ENCODE data around the gene GOLM1. TPM values are rescaled to one million over a fixed set of nuclear protein-coding genes. Genes with fewer than 3 reads are reported as not detected.

The GOLM1 gene
- total and polyA plus RNA-seq, 2 of the 4 experiments (the other 2 are of a cell fraction): 54.8 to 59.2 TPM

- Histone ChIP-seq H2BK5ac (ENCODE audit: low read depth, low read length, poor library complexity, severe bottlenecking) (no peak overlapping the region), H3K56ac (ENCODE audit: extremely low read depth, insufficient read depth, low read length) (no peak overlapping the region), H3K36me3 (ENCODE audit: control insufficient read depth, insufficient read depth, low read length) (no peaks in the 10 kb centered on the region), H2AFZ (replicated peaks; ENCODE audit: low read length, poor library complexity) (no peak overlapping the region), H2BK120ac (ENCODE audit: low read depth, low read length) (no peak overlapping the region), H4K20me1 (ENCODE audit: insufficient read depth, low read length) (no peaks in the 10 kb centered on the region; the same call in 1 of the 2 replicates), H4K91ac (ENCODE audit: insufficient read depth, low read depth, low read length) (no peak overlapping the region), H2AK5ac (ENCODE audit: low read depth, low read length) (no peak overlapping the region), H3K27me3 (ENCODE audit: control insufficient read depth, insufficient read depth, low read length) (no peaks in the 10 kb centered on the region), H3K4me1 (ENCODE audit: control insufficient read depth, insufficient read depth, low read length) (no peaks in the 10 kb centered on the region; the same call in 1 of the 2 replicates), H4K5ac (ENCODE audit: low read depth, low read length) (no peak overlapping the region), H3K9me1 (ENCODE audit: insufficient read depth, low read length) (no peaks in the 10 kb centered on the region), H2AK9ac (replicated peaks; ENCODE audit: low read depth, low read length, poor library complexity) (no peak overlapping the region), H2BK20ac (ENCODE audit: low read depth, low read length) (no peak overlapping the region), H4K8ac (ENCODE audit: low read depth in 2 of 2, low read length in 2 of 2) (no peak overlapping the region), H3K4me2 (ENCODE audit: low read depth, low read length) (no peak overlapping the region), H3K14ac (replicated peaks; ENCODE audit: low read depth, low read length) (no peak overlapping the region), H3K79me1 (ENCODE audit: low read depth in 1 of 2, low read length in 2 of 2) (peaks cover 10 to 25% of the 10 kb centered on the region in 2 experiments; a peak in 3 of 4 replicates), H2BK15ac (ENCODE audit: low read depth, low read length) (no peak overlapping the region), H3K9me3 (ENCODE audit: control insufficient read depth, insufficient read depth, low read length) (no peaks in the 10 kb centered on the region), H3K18ac (ENCODE audit: low read depth, low read length) (no peak overlapping the region), H3K23ac (ENCODE audit: low read depth, low read length) (no peak overlapping the region), H3K9ac (ENCODE audit: low read depth, low read length) (no peak overlapping the region), H3K4ac (ENCODE audit: low read depth, low read length) (no peak overlapping the region), H3K4me3 (ENCODE audit: insufficient read depth, low read depth, low read length) (no peak overlapping the region), H3K27ac (ENCODE audit: insufficient read depth, low read length) (no peak overlapping the region)
- intact Hi-C loops (cut with micrococcal nuclease) (no loop called here), in situ Hi-C loops (cut with MboI; ENCODE audit: low sequenced_read_pairs) (no loop called here), dilution Hi-C loops (cut with HindIII; ENCODE audit: low sequenced_read_pairs, unreplicated experiment) (no loop called here)
- TF ChIP-seq MXI1 (IDR thresholded peaks at IDR 0.05; ENCODE audit: borderline replicate concordance, low read depth, low read length) (no peak), NFE2L2 (IDR thresholded peaks at IDR 0.05; ENCODE audit: low read depth, low read length) (no peak), SMC3 (IDR thresholded peaks at IDR 0.05; ENCODE audit: low read depth, low read length) (no peak), MAZ (IDR thresholded peaks at IDR 0.05; ENCODE audit: borderline replicate concordance, low read depth, low read length) (no peak), USF2 (IDR thresholded peaks at IDR 0.05; ENCODE audit: low read depth, low read length) (no peak), RAD21 (IDR thresholded peaks at IDR 0.05; ENCODE audit: low read length) (no peak), MAFK (IDR thresholded peaks at IDR 0.05; ENCODE audit: low read depth, low read length) (no peak), CEBPB (IDR thresholded peaks at IDR 0.05; ENCODE audit: low read depth, low read length) (no peak), RFX5 (IDR thresholded peaks at IDR 0.05; ENCODE audit: low read depth, low read length) (no peak), CTCF (conservative IDR thresholded peaks at IDR 0.05; ENCODE audit: low read depth, low read length) (no peak), CHD1 (IDR thresholded peaks at IDR 0.05; ENCODE audit: low read depth, low read length) (no peak), FOS (IDR thresholded peaks at IDR 0.05; ENCODE audit: low read depth, low read length) (no peak), RCOR1 (IDR thresholded peaks at IDR 0.05; ENCODE audit: insufficient replicate concordance, low read length) (no peak), POLR2A (IDR thresholded peaks at IDR 0.05; ENCODE audit: low read depth, low read length) (no peak), BHLHE40 (IDR thresholded peaks at IDR 0.05; ENCODE audit: low read depth, low read length) (no peak)
- ATAC-seq (ENCODE audit: low read depth) (no peak), DNase-seq (no peak)
- no CpG with 5 or more reads among the region's 3 CpGs for WGBS, 2 experiments (ENCODE audit: extremely low coverage in 2 of 2, insufficient read length in 1 of 2)
- no TSS peak for BruUV-seq (replicated peaks)
- POLR2A ChIA-PET (ENCODE audit: unreplicated experiment): no interaction called here
- CTCF ChIA-PET: no interaction called here
Measured at GRCh38 chr9:86091477-86091876, 7.9 kb downstream of the GOLM1 start.

Measured in IMR-90 (cell line).